Keratinocyte (primary cell): ENCODE data around the gene KNCN.

Experiments used
- CTCF ChIP-seq, 3 experiments: IDR thresholded peaks in 1 of 3; conservative IDR thresholded peaks in 1 of 3; optimal IDR thresholded peaks in 1 of 3; 2 replicates in 2 of 3; 3 replicates in 1 of 3; pipeline versions ENCODE3 to v1.5.1; 2011; ENCODE audit warnings: low read length in 3 of 3, mild to moderate bottlenecking in 3 of 3, moderate library complexity in 2 of 3, control low read depth in 1 of 3, inconsistent platforms in 1 of 3; ENCODE audit not compliant: insufficient read depth in 2 of 3; ENCODE audit errors: extremely low read depth in 1 of 3
- EZH2 ChIP-seq: IDR thresholded peaks from one replicate; pipeline ENCODE4 v1.6.1; 2012; ENCODE audit warnings: inconsistent platforms, mild to moderate bottlenecking, low read length, moderate library complexity

- TF ChIP-seq CTCF (optimal IDR thresholded peaks at IDR 0.05 in 1 of 3, IDR thresholded peaks at IDR 0.05 in 1 of 3, conservative IDR thresholded peaks at IDR 0.05 in 1 of 3; ENCODE audit: extremely low read depth in 1 of 3, insufficient read depth in 2 of 3, low read length in 3 of 3) (no peak), EZH2 (no peak)
Observed at GRCh38 chr1:46585312-46585938, 34.0 kb upstream of the KNCN start.
